CD4-positive, CD25-positive, alpha-beta regulatory T cell (primary cell): Measurements from ENCODE around the gene PFN3. TPM values are rescaled to one million over a fixed set of nuclear protein-coding genes. Genes with fewer than 3 reads are reported as not detected.
"Not testable (repeated sequence)": the region's sequence is repeated elsewhere in the genome, so short reads cannot be mapped to it uniquely, and the experiment has no call there.

Experiments used
- ATAC-seq, 2 donors: fragments of 150-1000 bp; cut with Tn5 transposase; one replicate each; pipeline ENCODE4 v1.10.0; 2021; ENCODE audit warnings: low read depth in 2 of 2, moderate number of reproducible peaks in 2 of 2, moderate library complexity in 1 of 2
- DNase-seq, 3 donors: peaks; one replicate each; pipeline versions ENCODE4 v3.0.0 to v3.0.0-alpha.2; 2012 to 2022; ENCODE audit warnings: mixed read lengths in 1 of 3
- H3K27ac ChIP-seq: one replicate; pipeline ENCODE4 v1.7.0; 2013; ENCODE audit warnings: mild to moderate bottlenecking, low read length; ENCODE audit not compliant: insufficient read depth, poor library complexity, severe bottlenecking
- H3K27me3 ChIP-seq: one replicate; pipeline ENCODE4 v1.7.0; 2013; ENCODE audit warnings: low read length; ENCODE audit not compliant: control insufficient read depth, insufficient read depth
- H3K36me3 ChIP-seq: one replicate; pipeline ENCODE4 v1.7.0; 2013; ENCODE audit warnings: mild to moderate bottlenecking, low read length, moderate library complexity; ENCODE audit not compliant: control insufficient read depth, insufficient read depth
- H3K4me1 ChIP-seq: 2 replicates; pipeline ENCODE4 v1.7.0; 2013; ENCODE audit warnings: mild to moderate bottlenecking, low read length; ENCODE audit not compliant: insufficient read depth, control insufficient read depth, poor library complexity, severe bottlenecking
- H3K4me3 ChIP-seq: one replicate; pipeline ENCODE4 v1.7.0; 2013; ENCODE audit warnings: low read depth, mild to moderate bottlenecking, low read length, moderate library complexity
- H3K9me3 ChIP-seq, 2 experiments: 1 replicate in 1 of 2; 2 replicates in 1 of 2; pipeline ENCODE4 v1.7.0; 2013; ENCODE audit warnings: low read length in 2 of 2, mild to moderate bottlenecking in 1 of 2, moderate library complexity in 1 of 2; ENCODE audit not compliant: control insufficient read depth in 2 of 2
- H3K27ac Mint-ChIP-seq, 3 donors: one replicate each; pipeline ENCODE4 v1.8.0; 2020 to 2022; ENCODE audit warnings: mild to moderate bottlenecking in 3 of 3, mixed read lengths in 3 of 3, moderate library complexity in 2 of 3
- H3K27me3 Mint-ChIP-seq: one replicate; pipeline ENCODE4 v1.8.0; 2022; ENCODE audit warnings: mild to moderate bottlenecking, mixed read lengths
- H3K36me3 Mint-ChIP-seq: one replicate; pipeline ENCODE4 v1.8.0; 2020; ENCODE audit warnings: mixed read lengths
- H3K4me1 Mint-ChIP-seq, 4 donors: one replicate each; pipeline ENCODE4 v1.8.0; 2020 to 2022; ENCODE audit warnings: mixed read lengths in 4 of 4, mild to moderate bottlenecking in 1 of 4
- H3K4me3 Mint-ChIP-seq, 4 donors: one replicate each; pipeline ENCODE4 v1.8.0; 2020 to 2022; ENCODE audit warnings: mild to moderate bottlenecking in 4 of 4, mixed read lengths in 4 of 4, moderate library complexity in 3 of 4
- H3K9me3 Mint-ChIP-seq, 7 donors: one replicate each; pipeline ENCODE4 v1.8.0; 2020 to 2022; ENCODE audit warnings: mixed read lengths in 7 of 7, mild to moderate bottlenecking in 3 of 7, moderate library complexity in 2 of 7
- polyA plus RNA-seq, 4 donors: library from polyadenylated mRNA; unstranded; fragments of 300-500 nt; fragmentation: Illumina TruSeq; gene quantifications; one replicate each; pipeline ENCODE4 v1.2.3, GENCODE V29; 2021
- total RNA-seq: library from RNA; stranded (reverse); gene quantifications from one replicate; pipeline ENCODE4 v1.2.3, GENCODE V29; 2022

PFN3 gene
- total and polyA plus RNA-seq, 5 donors from 2014 or later, result not detected

DNA sequence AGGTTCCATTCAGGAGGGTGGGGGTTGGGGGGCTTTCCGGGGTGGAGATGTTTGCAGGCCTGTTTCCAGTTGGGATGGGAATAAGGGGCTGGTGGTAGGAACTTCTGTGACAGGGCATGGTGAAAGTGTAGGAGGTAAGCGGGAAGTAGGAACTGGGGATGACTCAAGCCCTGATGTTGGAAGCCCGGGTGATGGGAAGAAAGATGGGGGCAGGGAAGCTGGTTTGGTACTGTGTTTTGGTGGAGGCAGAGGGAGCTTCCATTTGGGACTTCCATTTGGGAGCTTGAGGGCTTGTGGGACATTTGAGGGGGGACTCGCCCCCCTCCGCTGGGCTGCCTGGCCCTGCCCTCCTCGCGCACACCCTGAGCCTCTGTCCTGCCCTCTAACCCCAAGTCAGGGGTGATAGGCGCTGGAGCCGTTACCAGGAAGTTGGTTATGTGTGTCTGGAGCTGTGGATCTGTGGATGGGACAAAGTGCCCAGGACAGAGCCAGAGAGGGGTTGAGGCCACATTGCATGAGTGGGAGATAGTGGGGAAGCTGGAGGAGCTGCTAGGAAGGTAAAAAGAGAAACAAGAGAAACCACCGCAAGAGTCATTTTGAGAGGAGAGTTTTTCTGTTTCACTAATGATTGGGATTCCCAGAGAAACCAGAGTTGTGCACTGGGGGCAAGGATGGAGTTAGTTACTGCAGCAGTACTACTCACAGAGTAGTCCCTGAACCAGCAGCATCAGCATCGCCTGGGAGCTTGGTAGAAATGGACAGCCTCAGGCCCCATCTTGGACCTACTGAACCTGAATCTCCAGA lies 36.1 kb downstream of the PFN3 start:
- Mint-ChIP-seq H3K27me3 (no peaks in the 10 kb centered on the region), H3K4me1 (peaks cover 5 to 77% (median 45%) of the 10 kb centered on the region in 4 donors), H3K36me3 (peaks cover 19% of the 10 kb centered on the region), H3K4me3 (peak overlapping the region; percentile 35 to 65 (median 52)), H3K9me3 (no peaks in the 10 kb centered on the region), H3K27ac (peak overlapping the region in 2 of 3 donors; percentile 39 to 73)
- Histone ChIP-seq H3K9me3 (no peaks in the 10 kb centered on the region), H3K4me1 (peaks cover 70% of the 10 kb centered on the region), H3K36me3 (peaks cover 39% of the 10 kb centered on the region), H3K27me3 (no peaks in the 10 kb centered on the region), H3K27ac (peak overlapping the region; percentile 81), H3K4me3 (no peak overlapping the region)
- ATAC-seq (no peak), DNase-seq (no peak)

- H3K9me3 ChIP-seq, result no peaks in the 10 kb centered on the region
- Mint-ChIP-seq H3K27ac (peak overlapping the region in 1 of 3 donors; percentile 69), H3K4me1 (peaks cover 0 to 77% (median 45%) of the 10 kb centered on the region in 4 donors), H3K4me3 (peak overlapping the region in 3 of 4 donors; percentile 47 to 83 (median 72)), H3K27me3 (no peaks in the 10 kb centered on the region), H3K36me3 (peaks cover 11% of the 10 kb centered on the region), H3K9me3 (no peaks in the 10 kb centered on the region)
- H3K27ac ChIP-seq, result peak overlapping the region; percentile 81
- peaks cover 71% of the 10 kb centered on the region for H3K4me1 ChIP-seq
- H3K36me3 ChIP-seq, result peaks cover 31% of the 10 kb centered on the region
- H3K4me3 ChIP-seq, result peak overlapping the region; percentile 44
- DNase-seq, result no peak
- ATAC-seq, result no peak
- no peaks in the 10 kb centered on the region for H3K27me3 ChIP-seq
Observed at GRCh38 chr5:177363565-177363964, 36.9 kb downstream of the PFN3 start.

DNA sequence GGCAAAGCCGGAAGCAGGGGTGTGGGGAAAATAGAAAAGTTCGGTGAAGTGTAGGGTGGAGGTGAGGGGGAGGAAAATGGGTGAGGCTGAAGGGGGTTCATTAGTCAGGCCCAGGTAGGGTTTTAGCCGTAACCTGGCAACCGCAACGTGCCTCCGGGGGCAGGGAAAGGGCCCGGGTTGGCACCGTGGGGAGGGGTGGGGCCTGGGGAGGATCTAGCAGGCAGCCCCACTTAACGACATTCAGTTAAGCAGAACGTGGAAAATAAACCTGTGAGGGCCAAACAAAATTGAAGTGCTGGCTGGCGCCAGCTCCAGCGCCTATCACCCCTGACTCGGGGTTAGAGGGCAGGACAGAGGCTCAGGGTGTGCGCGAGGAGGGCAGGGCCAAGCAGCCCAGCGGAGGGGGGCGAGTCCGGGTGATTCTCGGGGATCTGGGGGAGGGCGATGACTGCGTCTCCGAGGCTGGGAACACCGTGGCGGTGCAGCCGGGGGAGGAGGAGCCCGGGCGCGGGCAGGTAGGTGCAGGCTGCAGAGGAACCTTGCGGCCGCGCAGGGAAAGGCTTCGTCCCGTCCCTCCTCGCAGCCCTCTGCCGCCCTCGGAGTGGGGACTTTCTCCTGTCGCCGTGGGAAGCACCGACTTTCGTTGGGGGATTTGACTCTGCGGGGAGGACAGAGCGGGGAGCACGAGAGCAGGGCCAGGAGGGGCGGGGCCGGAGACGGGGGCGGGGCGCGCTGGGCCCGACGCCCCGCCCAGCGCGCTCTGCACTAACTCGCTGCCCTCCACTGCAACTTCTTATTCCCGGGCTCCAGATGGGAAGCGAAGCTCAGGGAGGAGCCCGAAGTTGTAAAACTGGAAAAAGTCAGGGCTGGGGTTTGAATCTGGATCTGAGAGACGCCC lies 37.6 kb downstream of the PFN3 start:
- DNase-seq (peak; percentile 47 to 72 (median 59)), ATAC-seq (peak; percentile 68 to 70)
- Mint-ChIP-seq H3K27ac (peak overlapping the region; percentile 88 to 94 (median 88)), H3K36me3 (peaks cover 7% of the 10 kb centered on the region), H3K4me1 (peaks cover 0 to 74% (median 41%) of the 10 kb centered on the region in 4 donors), H3K9me3 (no peaks in the 10 kb centered on the region), H3K4me3 (peak overlapping the region; percentile 83 to 95 (median 92)), H3K27me3 (no peaks in the 10 kb centered on the region)
- no peaks in the 10 kb centered on the region for H3K9me3 ChIP-seq
- peaks cover 24% of the 10 kb centered on the region for H3K36me3 ChIP-seq
- peak overlapping the region; percentile 81 for H3K27ac ChIP-seq
- peak overlapping the region; percentile 44 for H3K4me3 ChIP-seq
- no peaks in the 10 kb centered on the region for H3K27me3 ChIP-seq
- peaks cover 78% of the 10 kb centered on the region for H3K4me1 ChIP-seq

DNA sequence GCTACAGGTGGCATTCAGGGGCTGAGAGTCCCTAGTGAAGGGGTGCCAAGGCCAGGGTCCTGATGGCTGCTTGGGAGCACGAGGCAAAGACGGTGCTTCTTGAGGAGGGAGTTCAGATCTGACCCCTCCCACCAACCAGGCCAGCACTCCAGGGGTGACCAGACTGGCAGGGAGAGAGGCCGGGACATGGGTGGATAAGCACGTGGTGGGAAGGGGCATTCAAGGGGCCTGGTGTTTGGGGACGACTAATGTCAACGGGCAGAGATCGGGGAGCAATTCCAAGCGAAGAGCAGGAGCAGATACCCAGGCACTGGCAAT lies 38.2 kb downstream of the PFN3 start:
- Mint-ChIP-seq H3K9me3 (no peaks in the 10 kb centered on the region), H3K27ac (peak overlapping the region; percentile 88 to 94 (median 88)), H3K4me1 (peaks cover 0 to 77% (median 46%) of the 10 kb centered on the region in 4 donors), H3K4me3 (peak overlapping the region; percentile 83 to 95 (median 92)), H3K36me3 (peaks cover 7% of the 10 kb centered on the region), H3K27me3 (no peaks in the 10 kb centered on the region)
- ATAC-seq, result no peak
- DNase-seq, result no peak
- peaks cover 83% of the 10 kb centered on the region for H3K4me1 ChIP-seq
- no peaks in the 10 kb centered on the region for H3K9me3 ChIP-seq
- H3K27ac ChIP-seq, result peak overlapping the region; percentile 81
- H3K36me3 ChIP-seq, result peaks cover 19% of the 10 kb centered on the region
- H3K27me3 ChIP-seq, result no peaks in the 10 kb centered on the region
- H3K4me3 ChIP-seq, result peak overlapping the region; percentile 35

DNA sequence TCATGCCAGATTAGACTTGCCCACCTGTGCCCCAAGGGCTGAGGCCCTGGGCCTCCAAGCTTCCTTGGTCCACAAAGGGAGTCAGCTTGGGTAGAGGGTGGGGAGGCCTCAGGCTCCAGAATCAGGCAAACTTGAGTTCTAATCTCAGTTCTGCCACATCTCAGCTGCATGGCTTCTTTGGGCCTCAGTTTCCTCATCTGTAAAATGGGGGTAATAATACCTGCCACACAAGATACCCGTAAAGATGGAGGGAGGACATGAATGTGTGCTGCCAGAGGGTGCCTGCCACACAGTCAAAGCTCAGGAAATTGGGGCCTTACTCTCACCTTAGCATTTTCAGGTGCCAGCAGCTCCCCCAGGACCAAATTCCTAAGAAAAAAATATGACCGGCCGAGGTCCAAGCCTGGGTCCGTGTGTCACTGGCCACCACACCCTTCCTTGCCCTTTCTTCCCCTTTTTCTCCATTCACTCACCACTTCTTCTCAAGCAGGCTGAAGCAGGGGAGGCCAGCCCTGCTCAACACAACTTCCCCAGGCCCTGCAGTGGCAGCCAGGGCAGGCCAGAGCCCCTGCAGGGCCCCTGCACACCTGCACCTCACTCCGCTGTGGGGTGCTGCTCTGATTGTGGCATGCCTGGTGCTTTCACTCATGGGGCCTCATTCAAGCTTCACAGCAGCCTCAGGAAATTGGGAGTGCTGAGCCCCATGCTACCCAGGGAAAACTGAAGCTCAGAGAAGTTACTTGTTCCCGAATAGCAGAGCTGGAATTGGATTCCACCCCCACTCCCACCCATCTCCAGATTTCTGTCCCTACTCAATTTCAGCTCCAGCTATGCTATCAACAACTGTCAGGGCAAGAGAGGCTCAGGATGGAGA lies 38.8 kb downstream of the PFN3 start:
- DNase-seq, result no peak

DNA sequence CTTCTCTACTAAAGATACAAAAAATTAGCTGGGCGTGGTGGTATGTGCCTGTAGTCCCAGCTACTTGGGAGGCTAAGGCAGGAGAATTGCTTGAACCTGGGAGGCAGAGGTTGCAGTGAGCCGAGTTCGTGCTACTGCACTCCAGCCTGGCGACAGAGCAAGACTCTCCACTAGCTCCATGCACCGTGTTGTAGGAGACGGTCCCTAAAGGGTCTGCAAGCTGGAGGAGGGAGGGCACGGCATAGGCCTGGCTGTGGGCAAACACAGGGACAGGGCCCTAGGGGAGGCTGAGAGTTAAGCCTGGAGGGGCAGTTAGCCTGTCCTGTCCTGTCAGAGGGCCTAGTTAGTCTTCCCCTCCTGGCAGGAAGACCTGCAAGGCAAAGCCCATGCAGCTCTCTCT lies 39.7 kb downstream of the PFN3 start:
- not testable (repeated sequence) for DNase-seq, H3K9me3 ChIP-seq, H3K27me3 ChIP-seq, H3K9me3 Mint-ChIP-seq, ATAC-seq, H3K27ac Mint-ChIP-seq, H3K36me3 Mint-ChIP-seq, H3K27me3 Mint-ChIP-seq, H3K36me3 ChIP-seq
- H3K4me3 Mint-ChIP-seq, result peak overlapping the region; percentile 57 to 93 (median 82)
- Histone ChIP-seq H3K4me1 (peaks cover 95% of the 10 kb centered on the region), H3K27ac (peak overlapping the region; percentile 45), H3K4me3 (peak overlapping the region; percentile 2)
- H3K4me1 Mint-ChIP-seq, result peaks cover 5 to 84% (median 54%) of the 10 kb centered on the region in 4 donors

More for the DNA sequence above, 38.8 kb downstream of the PFN3 start:
- Histone ChIP-seq H3K27me3 (no peaks in the 10 kb centered on the region), H3K36me3 (peaks cover 15% of the 10 kb centered on the region), H3K4me1 (peaks cover 88% of the 10 kb centered on the region), H3K27ac (peak overlapping the region; percentile 81), H3K4me3 (peak overlapping the region; percentile 35), H3K9me3 (no peaks in the 10 kb centered on the region)
- no peaks in the 10 kb centered on the region for H3K27me3 Mint-ChIP-seq
- H3K9me3 Mint-ChIP-seq, result no peaks in the 10 kb centered on the region
- no peak for ATAC-seq
- peak overlapping the region; percentile 83 to 95 (median 92) for H3K4me3 Mint-ChIP-seq
- H3K27ac Mint-ChIP-seq, result peak overlapping the region; percentile 88 to 94 (median 88)
- H3K4me1 Mint-ChIP-seq, result peaks cover 5 to 80% (median 52%) of the 10 kb centered on the region in 4 donors
- H3K36me3 Mint-ChIP-seq, result peaks cover 7% of the 10 kb centered on the region

GRCh38 chr5:177359860-177360259 lies 40.6 kb downstream of the PFN3 start:
- H3K27ac Mint-ChIP-seq, result peak overlapping the region; percentile 86 to 96 (median 93)
- peak overlapping the region; percentile 82 for H3K27ac ChIP-seq
- DNase-seq (no peak), ATAC-seq (no peak)
- H3K27me3 ChIP-seq, result no peaks in the 10 kb centered on the region
- no peaks in the 10 kb centered on the region for H3K9me3 ChIP-seq
- H3K36me3 Mint-ChIP-seq, result peaks cover 7% of the 10 kb centered on the region
- H3K36me3 ChIP-seq, result peaks cover 2% of the 10 kb centered on the region
- H3K9me3 Mint-ChIP-seq, result peaks cover 0 to 2% (median 0%) of the 10 kb centered on the region in 7 donors
- H3K4me1 Mint-ChIP-seq, result peaks cover 5 to 92% (median 55%) of the 10 kb centered on the region in 4 donors
- peaks cover 94% of the 10 kb centered on the region for H3K4me1 ChIP-seq
- peak overlapping the region; percentile 78 for H3K4me3 ChIP-seq
- no peaks in the 10 kb centered on the region for H3K27me3 Mint-ChIP-seq
- H3K4me3 Mint-ChIP-seq, result peak overlapping the region; percentile 59 to 93 (median 86)
